ENCODE data around the gene ASCC3. TPM values are rescaled to one million over a fixed set of nuclear protein-coding genes. Genes with fewer than 3 reads are reported as not detected.

The ASCC3 gene
- total RNA-seq, 2 experiments from 2014 or later: 28.5 to 47.5 TPM

GRCh38 chr6:100475554-100476320 lies 405.4 kb downstream of the ASCC3 start:
- Histone ChIP-seq H3K36me3 (ENCODE audit: insufficient read depth, low read length) (no peaks in the 10 kb centered on the region), H3K9me2 (ENCODE audit: insufficient read depth, low read length) (no peaks in the 10 kb centered on the region), H3K9me3 (ENCODE audit: low read length) (no peaks in the 10 kb centered on the region), H3K79me2 (ENCODE audit: insufficient read depth, low read depth, low read length) (no peaks in the 10 kb centered on the region), H3K4me2 (ENCODE audit: low read length) (no peak overlapping the region), H3K27ac (ENCODE audit: low read depth, low read length, poor library complexity, severe bottlenecking) (no peak overlapping the region), H2AFZ (ENCODE audit: low read length) (no peak overlapping the region), H3K4me3 (ENCODE audit: low read depth, low read length, poor library complexity, severe bottlenecking) (no peak overlapping the region), H4K20me1 (ENCODE audit: insufficient read depth, low read length) (no peaks in the 10 kb centered on the region), H3K4me1 (ENCODE audit: insufficient read depth, low read length, poor library complexity, severe bottlenecking) (no peaks in the 10 kb centered on the region)
- DNase-seq (ENCODE audit: low spot score): no peak
- BruUV-seq (replicated peaks): no TSS peak
- no peak for TF ChIP-seq EZH2phosphoT487 (IDR thresholded peaks at IDR 0.05; ENCODE audit: borderline replicate concordance, low read depth, low read length)
- TF ChIP-seq, protein P1, sequence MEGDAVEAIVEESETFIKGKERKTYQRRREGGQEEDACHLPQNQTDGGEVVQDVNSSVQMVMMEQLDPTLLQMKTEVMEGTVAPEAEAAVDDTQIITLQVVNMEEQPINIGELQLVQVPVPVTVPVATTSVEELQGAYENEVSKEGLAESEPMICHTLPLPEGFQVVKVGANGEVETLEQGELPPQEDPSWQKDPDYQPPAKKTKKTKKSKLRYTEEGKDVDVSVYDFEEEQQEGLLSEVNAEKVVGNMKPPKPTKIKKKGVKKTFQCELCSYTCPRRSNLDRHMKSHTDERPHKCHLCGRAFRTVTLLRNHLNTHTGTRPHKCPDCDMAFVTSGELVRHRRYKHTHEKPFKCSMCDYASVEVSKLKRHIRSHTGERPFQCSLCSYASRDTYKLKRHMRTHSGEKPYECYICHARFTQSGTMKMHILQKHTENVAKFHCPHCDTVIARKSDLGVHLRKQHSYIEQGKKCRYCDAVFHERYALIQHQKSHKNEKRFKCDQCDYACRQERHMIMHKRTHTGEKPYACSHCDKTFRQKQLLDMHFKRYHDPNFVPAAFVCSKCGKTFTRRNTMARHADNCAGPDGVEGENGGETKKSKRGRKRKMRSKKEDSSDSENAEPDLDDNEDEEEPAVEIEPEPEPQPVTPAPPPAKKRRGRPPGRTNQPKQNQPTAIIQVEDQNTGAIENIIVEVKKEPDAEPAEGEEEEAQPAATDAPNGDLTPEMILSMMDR (conservative IDR thresholded peaks at IDR 0.05; ENCODE audit: low read length): no peak
- ChIA-PET CTCF (ENCODE audit: unreplicated experiment) (no interaction called here), POLR2A (no interaction called here)
- intact Hi-C loops (cut with micrococcal nuclease; ENCODE audit: unreplicated experiment): loop anchor here (5.0 kb wide), 3 partner anchors 187 to 473 kb away; no protein-coding TSS in a partner anchor

DNA sequence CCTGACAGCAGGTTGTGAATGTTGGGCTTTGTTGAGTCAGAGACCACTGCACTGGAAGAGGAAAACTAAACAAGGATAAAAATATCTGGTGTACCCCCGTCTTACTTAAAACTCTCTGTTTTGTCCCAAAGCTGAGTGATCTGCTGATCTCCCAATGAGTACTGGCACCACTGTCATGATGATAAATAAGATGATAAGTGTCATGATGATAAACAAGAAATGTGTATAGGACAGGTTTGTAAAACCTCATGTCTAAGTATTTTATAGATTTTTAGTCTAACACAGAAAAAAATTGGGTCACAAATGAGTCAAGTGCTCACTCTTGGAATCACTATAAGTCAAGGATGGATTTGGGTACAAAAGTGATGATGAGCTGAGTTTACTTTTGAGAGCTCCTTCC lies 407.9 kb downstream of the ASCC3 start:
- H3K79me2 ChIP-seq (ENCODE audit: insufficient read depth, low read depth, low read length): no peaks in the 10 kb centered on the region
- no peaks in the 10 kb centered on the region for H3K9me2 ChIP-seq (ENCODE audit: insufficient read depth, low read length)
- intact Hi-C loops (cut with micrococcal nuclease; ENCODE audit: unreplicated experiment): loop anchor here (5.0 kb wide), 1 partner anchor 101 kb away; no protein-coding TSS in a partner anchor
- CTCF ChIA-PET (ENCODE audit: unreplicated experiment): no interaction called here
- no peaks in the 10 kb centered on the region for H4K20me1 ChIP-seq (ENCODE audit: insufficient read depth, low read length)
- BruUV-seq (replicated peaks): no TSS peak
- H3K4me1 ChIP-seq (ENCODE audit: insufficient read depth, low read length, poor library complexity, severe bottlenecking): no peaks in the 10 kb centered on the region
- H3K4me2 ChIP-seq (ENCODE audit: low read length): no peak overlapping the region
- TF ChIP-seq, protein P1 (conservative IDR thresholded peaks at IDR 0.05; ENCODE audit: low read length): no peak
- TF ChIP-seq EZH2phosphoT487 (IDR thresholded peaks at IDR 0.05; ENCODE audit: borderline replicate concordance, low read depth, low read length): no peak
- no peaks in the 10 kb centered on the region for H3K36me3 ChIP-seq (ENCODE audit: insufficient read depth, low read length)
- POLR2A ChIA-PET: interaction anchor here (0.6 kb wide), 1 partner anchor 9 kb away, joined by 3 read pairs; the partner anchor contains the start of gene SIM1
- no peak overlapping the region for H3K4me3 ChIP-seq (ENCODE audit: low read depth, low read length, poor library complexity, severe bottlenecking)
- H3K9me3 ChIP-seq (ENCODE audit: low read length): no peaks in the 10 kb centered on the region
- no peak overlapping the region for H2AFZ ChIP-seq (ENCODE audit: low read length)
- no peak for DNase-seq (ENCODE audit: low spot score)
- H3K27ac ChIP-seq (ENCODE audit: low read depth, low read length, poor library complexity, severe bottlenecking): no peak overlapping the region

GRCh38 chr6:100472674-100473073 lies 408.5 kb downstream of the ASCC3 start:
- H3K4me2 ChIP-seq (ENCODE audit: low read length): no peak overlapping the region
- H3K9me3 ChIP-seq (ENCODE audit: low read length): no peaks in the 10 kb centered on the region
- H2AFZ ChIP-seq (ENCODE audit: low read length): no peak overlapping the region
- no peaks in the 10 kb centered on the region for H3K9me2 ChIP-seq (ENCODE audit: insufficient read depth, low read length)
- no peak for DNase-seq (ENCODE audit: low spot score)
- TF ChIP-seq, protein P1 (conservative IDR thresholded peaks at IDR 0.05; ENCODE audit: low read length): no peak
- no peak for TF ChIP-seq EZH2phosphoT487 (IDR thresholded peaks at IDR 0.05; ENCODE audit: borderline replicate concordance, low read depth, low read length)
- no peaks in the 10 kb centered on the region for H3K4me1 ChIP-seq (ENCODE audit: insufficient read depth, low read length, poor library complexity, severe bottlenecking)
- H3K36me3 ChIP-seq (ENCODE audit: insufficient read depth, low read length): no peaks in the 10 kb centered on the region
- ChIA-PET POLR2A (no interaction called here), CTCF (ENCODE audit: unreplicated experiment) (no interaction called here)
- no TSS peak for BruUV-seq (replicated peaks)
- no peak overlapping the region for H3K4me3 ChIP-seq (ENCODE audit: low read depth, low read length, poor library complexity, severe bottlenecking)
- intact Hi-C loops (cut with micrococcal nuclease; ENCODE audit: unreplicated experiment): loop anchor here (5.0 kb wide), 1 partner anchor 100 kb away; no protein-coding TSS in a partner anchor
- no peaks in the 10 kb centered on the region for H4K20me1 ChIP-seq (ENCODE audit: insufficient read depth, low read length)
- no peak overlapping the region for H3K27ac ChIP-seq (ENCODE audit: low read depth, low read length, poor library complexity, severe bottlenecking)
- no peaks in the 10 kb centered on the region for H3K79me2 ChIP-seq (ENCODE audit: insufficient read depth, low read depth, low read length)

Measured in OCI-LY7 (cell line).